Ovary (tissue), 9 donors: ENCODE results near the gene CNOT6L. TPM values are rescaled to one million over a fixed set of nuclear protein-coding genes. Genes with fewer than 3 reads are reported as not detected.

Experiments used
- DNase-seq, 5 donors: peaks; one replicate each; pipeline ENCODE4 v3.0.0-alpha.2; 2019 to 2020
- H3K27ac ChIP-seq, 2 donors: fragments of 200-600 bp; one replicate each; pipeline versions ENCODE4 v1.5.1 to v1.8.0; 2019 to 2022
- H3K27me3 ChIP-seq: fragments of 200-600 bp; one replicate; pipeline ENCODE4 v1.8.0; 2022
- H3K36me3 ChIP-seq: fragments of 200-600 bp; sonication (generic); one replicate; pipeline ENCODE4 v1.5.1; 2019
- H3K4me1 ChIP-seq: one replicate; pipeline ENCODE4 v1.8.1; 2013; ENCODE audit warnings: mild to moderate bottlenecking, moderate library complexity; ENCODE audit not compliant: insufficient read depth
- H3K4me3 ChIP-seq: fragments of 200-600 bp; sonication (generic); one replicate; pipeline ENCODE4 v1.5.1; 2017
- H3K9me3 ChIP-seq, 2 donors: fragments of 200-600 bp in 1 of 2; sonication (generic) in 1 of 2; one replicate each; pipeline versions ENCODE4 v1.5.1 to v1.8.1; 2013 to 2019; ENCODE audit warnings: mild to moderate bottlenecking in 1 of 2, moderate library complexity in 1 of 2
- EP300 ChIP-seq: sonication (generic); formaldehyde crosslinking; IDR thresholded peaks from one replicate; pipeline ENCODE4 v1.6.1; 2017; ENCODE audit warnings: antibody characterized with exemption
- POLR2A ChIP-seq: fragments of 450-650 bp; IDR thresholded peaks from one replicate; pipeline ENCODE4 v1.6.1; 2017; ENCODE audit warnings: antibody characterized with exemption, mild to moderate bottlenecking, moderate library complexity
- WGBS, 3 donors: extraction: QIAGEN DNeasy Blood & Tissue Kit in 1 of 3; methylation state at CpG; one replicate each; pipeline versions ENCODE4 v1.1.5 to v1.1.7; 2013 to 2017; 5-methylcytosine and 5-hydroxymethylcytosine counted together
- intact Hi-C, 4 donors: fragments of 100-400 bp; cut with DNase I; formaldehyde crosslinking; loops; one replicate each; pipeline versions ENCODE4 v1.11.0 to v1.15.1; 2022 to 2023
- polyA plus RNA-seq, 2 donors: library from polyadenylated mRNA; stranded (reverse); fragments of 200-250 nt in 1 of 2; fragments of 350-450 nt in 1 of 2; fragmentation: Illumina TruSeq in 1 of 2; extraction: RNeasy Lipid Tissue Mini Kit (QIAGEN cat#74804) in 1 of 2; gene quantifications; one replicate each; pipeline ENCODE4 v1.2.3, GENCODE V29; 2013 to 2014
- total RNA-seq, 7 donors: library from RNA; depleted of rRNA in 2 of 7; stranded (reverse); fragments of >200 nt in 2 of 7; fragmentation: NEBNext Ultra II Directional in 3 of 7; extraction: Animal tissue kit (Norgen Biotek cat#: 25700) in 3 of 7; gene quantifications; one replicate each; pipeline versions ENCODE4 v1.1.0 to v1.2.4, GENCODE V29; 2016 to 2023
- TF ChIP-seq, protein P1 (sequence below), 3 donors: fragments of 450-650 bp in 2 of 3; fragments of 200-600 bp in 1 of 3; IDR thresholded peaks; one replicate each; pipeline versions ENCODE4 v1.5.1 to v1.8.0; 2016 to 2022; ENCODE audit warnings: antibody characterized with exemption in 3 of 3, mild to moderate bottlenecking in 1 of 3
- donor health status: DM: no; HTN: no; CAD: no; lungs with moderate emphysema.
- donor health status: DM: no; HTN: no; CAD: no.
- donor health status: Bipolar disorder and iron deficiency.
- donor health status: DM: yes; HTN: yes; CAD: no.
- donor health status: DM: no; HTN: no; CAD: no.
- donor health status: DM: yes; HTN: yes; CAD: no.

Gene CNOT6L
- total and polyA plus RNA-seq, 9 donors, result 7.7 to 58.6 (median 47.0) TPM

DNA sequence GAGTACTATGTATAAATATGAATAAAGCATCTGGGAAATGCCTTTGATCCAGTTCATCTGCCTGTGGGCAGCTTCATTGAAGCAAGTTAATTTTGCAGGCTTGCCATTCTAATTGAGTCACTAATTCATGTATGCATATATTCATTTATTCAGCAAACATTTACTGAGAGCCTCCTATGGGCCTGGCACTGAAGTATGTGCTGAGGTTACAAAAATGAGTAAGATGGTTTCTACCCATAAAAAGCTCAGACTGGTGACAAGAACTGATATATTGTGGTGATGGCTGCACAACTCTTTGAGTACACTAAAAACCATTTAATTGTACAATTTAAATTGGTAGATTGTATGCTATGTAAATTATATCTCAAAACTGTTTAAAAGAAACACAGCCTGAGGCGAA lies 42.3 kb upstream of the CNOT6L start:
- no peaks in the 10 kb centered on the region for H3K27me3 ChIP-seq
- H3K9me3 ChIP-seq, result no peaks in the 10 kb centered on the region
- H3K36me3 ChIP-seq, result no peaks in the 10 kb centered on the region
- H3K27ac ChIP-seq, result no peak overlapping the region
- TF ChIP-seq EP300 (no peak), POLR2A (no peak)
- TF ChIP-seq, protein P1, sequence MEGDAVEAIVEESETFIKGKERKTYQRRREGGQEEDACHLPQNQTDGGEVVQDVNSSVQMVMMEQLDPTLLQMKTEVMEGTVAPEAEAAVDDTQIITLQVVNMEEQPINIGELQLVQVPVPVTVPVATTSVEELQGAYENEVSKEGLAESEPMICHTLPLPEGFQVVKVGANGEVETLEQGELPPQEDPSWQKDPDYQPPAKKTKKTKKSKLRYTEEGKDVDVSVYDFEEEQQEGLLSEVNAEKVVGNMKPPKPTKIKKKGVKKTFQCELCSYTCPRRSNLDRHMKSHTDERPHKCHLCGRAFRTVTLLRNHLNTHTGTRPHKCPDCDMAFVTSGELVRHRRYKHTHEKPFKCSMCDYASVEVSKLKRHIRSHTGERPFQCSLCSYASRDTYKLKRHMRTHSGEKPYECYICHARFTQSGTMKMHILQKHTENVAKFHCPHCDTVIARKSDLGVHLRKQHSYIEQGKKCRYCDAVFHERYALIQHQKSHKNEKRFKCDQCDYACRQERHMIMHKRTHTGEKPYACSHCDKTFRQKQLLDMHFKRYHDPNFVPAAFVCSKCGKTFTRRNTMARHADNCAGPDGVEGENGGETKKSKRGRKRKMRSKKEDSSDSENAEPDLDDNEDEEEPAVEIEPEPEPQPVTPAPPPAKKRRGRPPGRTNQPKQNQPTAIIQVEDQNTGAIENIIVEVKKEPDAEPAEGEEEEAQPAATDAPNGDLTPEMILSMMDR (IDR thresholded peaks at IDR 0.05), result no peak
- H3K4me1 ChIP-seq, result peaks cover 3% of the 10 kb centered on the region
- intact Hi-C loops, result no loop called here
- 83 to 92% (median 90%) methylated on average over 1 of the region's 1 CpG for WGBS, 3 donors
- no peak for DNase-seq
- no peak overlapping the region for H3K4me3 ChIP-seq

DNA sequence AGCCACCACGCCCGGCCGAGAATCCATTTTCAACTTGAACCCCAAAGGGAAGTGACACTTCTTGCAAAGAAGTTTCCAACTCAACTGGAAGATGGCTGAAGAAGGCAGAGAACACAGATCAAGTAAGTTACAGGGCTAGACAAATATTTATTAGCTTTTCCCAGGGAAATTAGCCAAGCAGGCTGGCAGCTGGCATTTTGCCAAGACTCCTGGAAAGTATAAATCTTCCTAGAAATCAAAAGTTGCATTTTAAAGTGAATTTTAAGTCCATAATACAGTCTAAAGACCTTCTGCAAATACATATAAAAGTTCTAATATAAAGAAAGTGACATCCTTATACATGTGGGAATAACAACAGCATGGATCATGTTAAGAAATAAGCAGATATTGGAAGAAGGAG lies 40.1 kb upstream of the CNOT6L start:
- Histone ChIP-seq H3K9me3 (no peaks in the 10 kb centered on the region), H3K36me3 (no peaks in the 10 kb centered on the region), H3K27ac (no peak overlapping the region), H3K4me1 (peaks cover 2% of the 10 kb centered on the region), H3K27me3 (no peaks in the 10 kb centered on the region), H3K4me3 (no peak overlapping the region)
- TF ChIP-seq, protein P1 (IDR thresholded peaks at IDR 0.05), result no peak
- TF ChIP-seq EP300, result no peak
- TF ChIP-seq POLR2A, result no peak
- DNase-seq, result no peak
- 72 to 100% (median 95%) methylated on average over 3 of the region's 3 CpGs for WGBS, 3 donors
- intact Hi-C loops, result no loop called here

DNA sequence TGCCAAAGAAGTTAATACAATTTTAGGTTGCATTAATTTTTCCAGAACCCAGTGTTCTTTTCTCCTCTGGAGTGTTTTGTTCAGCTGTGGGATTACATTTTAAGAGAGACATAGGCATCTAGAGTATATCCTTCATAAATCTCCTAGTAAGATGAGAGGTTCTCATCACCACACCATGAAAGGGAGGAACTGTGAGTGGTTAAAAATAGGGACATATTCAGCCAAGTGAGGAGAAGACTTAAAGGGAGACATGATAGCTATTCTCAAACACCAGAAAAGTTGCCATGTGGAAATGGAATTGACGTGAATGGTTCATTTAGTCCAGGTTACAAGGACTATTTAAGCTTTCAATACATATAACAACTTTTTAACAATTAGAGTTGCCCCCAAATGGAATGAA lies 37.0 kb upstream of the CNOT6L start:
- H3K4me1 ChIP-seq, result no peaks in the 10 kb centered on the region
- intact Hi-C loops, result no loop called here
- WGBS, 3 donors, result 75 to 79% (median 76%) methylated on average over 1 of the region's 1 CpG
- no peak for DNase-seq
- H3K36me3 ChIP-seq, result no peaks in the 10 kb centered on the region
- no peak overlapping the region for H3K27ac ChIP-seq
- H3K27me3 ChIP-seq, result no peaks in the 10 kb centered on the region
- H3K9me3 ChIP-seq, result no peaks in the 10 kb centered on the region
- TF ChIP-seq POLR2A (no peak), EP300 (no peak)
- TF ChIP-seq, protein P1 (IDR thresholded peaks at IDR 0.05), result no peak
- H3K4me3 ChIP-seq, result no peak overlapping the region

DNA sequence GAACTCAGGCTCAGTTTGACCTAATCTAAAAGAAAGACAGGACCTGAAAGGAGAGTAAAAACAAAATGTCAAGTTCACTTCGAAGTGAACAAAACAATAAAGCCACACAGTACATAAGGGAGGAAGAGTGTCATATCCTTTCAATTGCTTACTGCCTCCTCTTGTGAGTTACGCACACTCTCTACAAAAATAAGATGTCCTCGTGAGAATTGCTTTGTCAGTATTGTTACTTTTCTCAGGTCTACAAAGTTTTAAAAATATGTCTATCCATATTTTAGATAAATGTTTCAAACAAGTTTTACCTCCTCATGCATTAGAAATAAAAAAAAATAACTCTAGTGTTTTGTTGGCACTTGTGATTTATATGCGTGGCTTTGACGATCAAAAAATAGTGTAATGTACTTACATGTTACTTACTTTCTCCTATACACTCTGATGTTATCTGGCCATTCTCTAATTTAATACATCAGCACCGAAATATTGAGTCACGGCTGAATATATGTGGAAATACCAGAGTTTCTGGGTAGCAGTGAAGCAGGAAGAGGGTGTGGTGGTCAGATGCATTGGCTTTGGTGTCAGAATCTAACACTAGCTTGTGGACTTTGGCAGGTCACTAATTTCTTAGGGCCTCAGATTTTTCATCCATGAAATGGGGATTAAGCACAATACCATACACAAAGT lies 35.4 kb upstream of the CNOT6L start:
- Histone ChIP-seq H3K36me3 (no peaks in the 10 kb centered on the region), H3K9me3 (no peaks in the 10 kb centered on the region), H3K27me3 (no peaks in the 10 kb centered on the region), H3K4me3 (no peak overlapping the region), H3K27ac (no peak overlapping the region), H3K4me1 (no peaks in the 10 kb centered on the region)
- WGBS, 3 donors, result 65 to 69% (median 68%) methylated on average over 7 of the region's 7 CpGs
- TF ChIP-seq EP300, result no peak
- intact Hi-C loops, result no loop called here
- no peak for DNase-seq

DNA sequence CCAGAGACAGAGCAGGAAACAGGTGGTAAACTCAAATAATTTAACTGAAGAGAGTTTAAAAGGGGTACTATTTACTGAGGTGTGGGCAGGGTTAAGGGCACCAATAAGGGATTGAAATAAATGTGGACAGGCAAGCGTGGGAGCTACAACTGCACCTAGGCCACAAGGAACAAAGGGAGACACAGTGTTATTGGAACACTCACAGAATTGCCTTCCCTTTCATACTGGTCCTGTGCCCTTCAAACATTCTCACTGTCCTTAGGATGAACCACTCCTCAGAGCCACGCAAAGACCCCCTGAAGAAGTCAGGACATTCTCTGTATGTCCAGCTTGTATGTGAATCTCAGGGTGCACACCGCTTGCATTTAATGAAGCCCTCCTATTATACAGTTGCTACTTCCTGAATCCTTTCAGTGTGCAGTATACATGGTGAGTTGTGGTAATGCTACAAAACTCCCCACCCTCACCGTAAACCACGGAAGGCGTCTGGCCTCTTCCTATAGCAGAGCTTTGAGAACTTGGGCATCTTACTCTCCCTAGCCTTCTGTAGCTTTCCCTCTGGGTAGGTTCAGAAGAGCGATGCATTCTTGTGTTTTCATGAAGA lies 33.8 kb upstream of the CNOT6L start:
- 69 to 77% (median 71%) methylated on average over 7 of the region's 7 CpGs for WGBS, 3 donors
- DNase-seq, result no peak
- Histone ChIP-seq H3K9me3 (no peaks in the 10 kb centered on the region), H3K4me1 (no peaks in the 10 kb centered on the region), H3K27ac (no peak overlapping the region), H3K27me3 (no peaks in the 10 kb centered on the region), H3K36me3 (no peaks in the 10 kb centered on the region), H3K4me3 (no peak overlapping the region)
- intact Hi-C loops, result no loop called here
- TF ChIP-seq POLR2A (no peak), EP300 (no peak)
- TF ChIP-seq, protein P1 (IDR thresholded peaks at IDR 0.05), result no peak
